GM19397 (cell line): ENCODE results near the gene STAT5B.
A peak's percentile ranks its signal among the peaks of the same experiment; 100 is the strongest.

Experiments
- ATAC-seq: cut with Tn5 transposase; IDR thresholded peaks from one replicate; pipeline ENCODE4 v1.9.1; 2021; ENCODE audit warnings: mild to moderate bottlenecking, moderate library complexity; ENCODE audit not compliant: unreplicated experiment

STAT5B gene

GRCh38 chr17:42180922-42181850, 95.0 kb downstream of the STAT5B start, which contains the start of gene KCNH4:
KCNH4 (minus strand) TSS chr17:42181142; CDS start chr17:42180945, 197 bp downstream.
- ATAC-seq = peak; percentile 41

DNA sequence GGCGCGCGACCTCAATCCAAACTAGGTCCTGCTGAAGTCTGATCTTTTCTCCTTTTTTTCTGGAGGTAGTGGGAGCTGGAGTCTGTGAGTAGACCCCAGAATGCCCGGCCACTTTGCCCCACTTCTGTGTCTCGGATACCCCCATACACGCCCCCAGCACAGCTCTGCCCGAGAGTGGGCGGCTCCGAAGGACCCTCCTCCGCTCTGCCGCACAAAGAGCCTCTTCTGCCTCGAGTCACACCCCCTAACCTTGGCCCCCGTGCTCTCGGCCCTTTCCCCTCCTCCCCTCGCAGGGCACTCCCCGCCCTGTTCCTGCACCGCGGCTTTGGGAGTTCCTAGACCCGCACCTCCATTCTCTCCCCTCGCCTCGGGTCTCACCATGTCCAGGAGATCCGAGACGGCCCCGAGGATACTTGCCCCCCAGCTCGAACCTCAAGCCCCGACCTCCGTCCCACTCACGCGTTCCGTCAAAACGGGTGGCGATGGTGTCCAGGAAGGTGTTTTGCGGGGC, 95.7 kb downstream of the STAT5B start:
- no peak for ATAC-seq

DNA sequence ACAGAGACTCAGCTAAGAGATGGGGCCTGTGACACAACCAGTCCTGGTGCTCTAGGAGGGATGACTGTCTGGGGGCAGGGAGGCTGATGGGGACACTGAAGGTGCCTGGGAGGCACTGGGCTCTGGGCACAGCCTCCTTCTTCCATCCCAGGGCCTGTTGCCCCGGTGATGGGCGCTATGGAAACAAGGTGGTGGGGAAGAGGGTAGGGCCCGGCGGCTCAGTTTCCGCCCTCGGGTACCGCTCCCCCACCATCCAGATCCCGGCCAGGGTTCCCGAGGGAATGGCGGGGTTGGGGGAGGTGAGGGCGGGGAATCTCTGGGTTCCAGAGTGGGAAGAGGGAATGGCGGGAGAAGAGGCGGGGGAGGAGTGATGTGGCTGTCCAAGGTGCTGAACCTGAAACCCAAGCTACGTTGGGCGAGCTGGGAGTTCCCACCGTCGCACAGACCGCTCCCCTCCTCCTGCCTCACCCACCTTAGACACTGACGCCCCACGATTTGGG, 96.2 kb downstream of the STAT5B start:
- ATAC-seq = no peak

GRCh38 chr17:42179335-42179734, 96.9 kb downstream of the STAT5B start:
- ATAC-seq = no peak

- no peak for ATAC-seq
Measured at GRCh38 chr17:42178817-42179216, 97.4 kb downstream of the STAT5B start.

GRCh38 chr17:42177684-42178083, 98.5 kb downstream of the STAT5B start:
- ATAC-seq = no peak

DNA sequence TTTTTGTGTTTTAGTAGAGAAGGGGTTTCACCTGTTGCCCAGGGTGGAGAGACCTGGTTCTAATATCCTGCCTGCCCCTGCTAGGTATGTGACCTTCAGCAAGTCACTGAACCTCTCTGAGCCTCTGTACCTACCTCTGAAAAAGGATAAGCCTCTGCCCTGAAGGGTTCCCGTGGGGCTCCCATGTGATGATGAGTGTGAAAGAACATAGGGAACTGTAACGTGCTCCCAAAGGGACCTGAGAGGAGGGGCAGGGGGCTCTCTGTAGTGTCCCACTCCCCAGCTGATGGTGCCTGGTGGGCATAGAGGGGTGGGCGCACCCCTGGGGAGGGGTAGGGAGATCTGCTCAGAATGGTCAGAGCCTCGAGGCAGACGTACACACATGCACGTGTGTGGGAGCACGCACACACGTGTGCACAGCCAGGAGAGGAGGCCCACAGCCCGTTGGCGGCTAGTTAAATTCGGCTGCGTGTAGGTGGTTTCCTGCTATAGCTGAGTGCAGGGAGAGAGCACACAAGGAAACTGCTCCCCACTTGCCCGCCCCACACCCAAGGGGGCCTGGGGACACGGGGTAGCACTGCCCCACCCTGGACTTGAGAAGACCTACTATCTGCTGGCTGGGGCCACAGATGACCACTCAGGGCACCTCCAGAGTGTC, 101.9 kb downstream of the STAT5B start:
- no peak for ATAC-seq

DNA sequence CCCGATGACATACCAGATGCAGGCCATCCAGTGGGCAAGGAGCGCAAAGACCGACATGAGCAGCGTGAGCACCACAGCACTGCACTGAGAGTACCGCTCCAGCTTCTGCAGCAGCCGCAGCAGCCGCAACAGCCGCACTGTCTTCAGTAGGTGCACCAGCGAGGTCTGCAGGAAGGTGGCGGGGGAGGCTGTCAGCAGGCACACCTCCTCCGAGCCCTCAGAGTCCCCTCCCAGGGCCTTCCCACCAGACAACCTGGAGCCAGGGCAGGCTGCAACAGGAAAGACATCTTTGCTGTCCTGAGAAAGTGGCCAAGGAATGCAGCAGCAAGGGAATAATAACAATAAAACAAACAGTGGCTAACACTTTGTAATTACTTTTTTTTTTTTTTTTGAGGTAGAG, 104.4 kb downstream of the STAT5B start:
- no peak for ATAC-seq

DNA sequence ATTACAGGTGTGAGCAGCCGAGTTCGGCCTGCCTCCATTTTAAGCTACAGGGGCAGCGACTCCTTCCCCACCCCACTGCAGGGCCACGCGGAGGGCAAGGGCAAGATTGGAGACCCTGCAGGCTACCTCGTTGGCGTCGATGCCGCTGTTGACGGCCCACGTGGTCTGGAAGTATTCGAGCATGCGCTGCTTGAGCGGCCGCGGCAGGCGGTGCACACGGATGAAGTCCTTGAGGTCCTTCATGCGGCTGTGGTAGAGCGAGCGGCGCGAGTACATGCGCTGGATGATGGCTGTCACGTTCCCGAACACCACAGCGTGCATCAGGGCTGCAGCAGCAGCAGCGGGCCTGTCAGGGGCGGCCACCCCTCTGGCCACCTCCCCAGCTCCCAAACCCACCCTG, 106.8 kb downstream of the STAT5B start:
- ATAC-seq = no peak

- ATAC-seq = no peak
Measured at GRCh38 chr17:42167807-42168206, 108.4 kb downstream of the STAT5B start.

- ATAC-seq = no peak
Measured at GRCh38 chr17:42166196-42166763, 109.9 kb downstream of the STAT5B start.

DNA sequence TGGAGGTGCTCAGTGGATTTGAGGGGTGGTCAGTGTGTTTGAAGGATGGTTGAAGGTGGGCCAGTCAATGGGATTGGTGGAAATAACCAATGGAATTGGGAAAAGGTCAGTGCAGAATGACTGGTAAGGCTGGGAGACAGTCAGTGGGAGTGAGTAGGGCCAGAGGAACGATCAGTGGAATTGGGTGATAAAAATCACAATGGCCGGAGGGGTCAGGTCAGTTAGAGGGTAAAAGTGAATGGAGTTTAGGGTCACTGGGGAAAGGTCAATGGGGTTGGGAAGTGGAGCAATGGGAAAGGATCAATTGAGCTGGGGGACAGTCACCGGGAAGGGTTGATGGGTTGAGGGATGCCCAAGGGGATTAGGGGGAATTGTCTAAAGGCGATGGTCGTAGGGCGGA, 110.4 kb downstream of the STAT5B start:
- ATAC-seq = no peak

DNA sequence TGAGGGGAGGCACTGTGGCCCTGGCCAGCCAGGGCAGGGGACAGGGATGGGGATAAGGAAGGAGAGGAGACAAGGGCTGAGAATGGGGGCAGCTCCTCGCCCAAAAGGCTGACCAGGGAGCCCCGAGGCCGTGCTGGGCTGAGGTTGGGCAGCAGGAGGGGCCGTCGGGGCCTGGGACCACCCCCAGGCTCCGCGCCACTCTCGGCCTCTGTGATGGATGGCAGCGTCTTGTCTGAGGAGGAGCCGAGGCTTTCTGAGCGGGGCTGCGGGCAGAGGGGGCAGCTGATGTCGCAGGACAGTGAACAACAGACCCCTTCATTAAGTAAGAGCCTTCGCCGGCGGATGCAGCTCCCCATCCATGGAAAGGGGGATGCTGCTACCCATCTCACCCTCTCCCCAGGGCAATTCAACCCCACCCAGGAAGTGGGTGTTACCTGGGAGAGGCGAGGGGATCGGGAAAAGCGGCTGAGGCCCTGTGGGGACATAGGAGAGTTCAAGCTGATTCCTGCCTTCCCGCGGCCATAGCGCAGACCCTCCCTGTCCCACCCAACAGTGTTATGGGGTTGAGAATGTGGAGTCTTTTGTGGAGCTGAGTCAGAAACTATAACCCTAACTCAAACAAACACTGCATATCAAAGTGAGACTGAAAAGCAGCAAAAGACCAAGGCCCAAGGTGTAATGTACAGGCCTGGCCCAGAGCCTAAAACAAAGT, 112.3 kb downstream of the STAT5B start:
- ATAC-seq = no peak

GRCh38 chr17:42163113-42163512, 113.1 kb downstream of the STAT5B start:
- no peak for ATAC-seq

DNA sequence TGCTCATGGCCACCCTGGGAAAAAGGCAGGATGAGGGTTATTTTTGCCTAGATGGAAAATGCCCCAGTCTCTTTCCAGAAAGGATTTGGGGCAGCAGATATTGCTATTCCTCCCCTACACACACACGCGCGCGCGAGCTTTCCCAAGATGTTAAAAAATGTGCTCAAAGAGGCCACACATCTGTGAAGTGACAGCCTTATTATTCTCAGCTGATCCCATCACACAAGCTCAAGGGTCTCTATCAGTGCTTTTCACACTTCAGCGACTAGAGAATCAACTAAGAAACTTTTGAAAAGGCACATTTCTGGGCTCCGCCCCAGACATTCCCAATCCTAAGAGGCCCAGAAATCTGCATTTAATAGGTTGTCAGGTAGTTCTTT, 115.7 kb downstream of the STAT5B start:
- ATAC-seq = no peak

GRCh38 chr17:42159796-42160530, 116.2 kb downstream of the STAT5B start:
- ATAC-seq = no peak

DNA sequence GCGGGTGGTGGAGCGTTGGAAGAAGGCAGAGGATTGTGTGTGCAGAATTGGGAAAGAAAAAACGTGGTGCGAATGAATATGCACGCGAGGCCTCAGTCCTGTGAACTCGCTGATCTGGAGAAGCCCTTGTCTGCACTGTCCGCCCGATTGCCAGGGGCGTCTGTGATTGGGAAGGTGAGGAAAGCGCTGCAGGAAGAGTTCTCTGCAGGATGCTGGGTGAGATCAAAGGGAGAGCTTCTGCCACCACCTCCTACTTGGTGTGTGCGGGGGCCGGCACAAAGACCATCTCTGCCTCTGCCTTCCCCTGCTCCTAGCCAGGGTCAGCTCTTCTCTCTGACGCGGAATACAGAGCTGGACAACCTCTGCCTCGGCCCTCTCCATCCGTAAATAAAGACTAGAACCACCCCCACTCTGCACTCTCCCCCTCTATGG, 120.6 kb downstream of the STAT5B start:
- ATAC-seq = no peak

DNA sequence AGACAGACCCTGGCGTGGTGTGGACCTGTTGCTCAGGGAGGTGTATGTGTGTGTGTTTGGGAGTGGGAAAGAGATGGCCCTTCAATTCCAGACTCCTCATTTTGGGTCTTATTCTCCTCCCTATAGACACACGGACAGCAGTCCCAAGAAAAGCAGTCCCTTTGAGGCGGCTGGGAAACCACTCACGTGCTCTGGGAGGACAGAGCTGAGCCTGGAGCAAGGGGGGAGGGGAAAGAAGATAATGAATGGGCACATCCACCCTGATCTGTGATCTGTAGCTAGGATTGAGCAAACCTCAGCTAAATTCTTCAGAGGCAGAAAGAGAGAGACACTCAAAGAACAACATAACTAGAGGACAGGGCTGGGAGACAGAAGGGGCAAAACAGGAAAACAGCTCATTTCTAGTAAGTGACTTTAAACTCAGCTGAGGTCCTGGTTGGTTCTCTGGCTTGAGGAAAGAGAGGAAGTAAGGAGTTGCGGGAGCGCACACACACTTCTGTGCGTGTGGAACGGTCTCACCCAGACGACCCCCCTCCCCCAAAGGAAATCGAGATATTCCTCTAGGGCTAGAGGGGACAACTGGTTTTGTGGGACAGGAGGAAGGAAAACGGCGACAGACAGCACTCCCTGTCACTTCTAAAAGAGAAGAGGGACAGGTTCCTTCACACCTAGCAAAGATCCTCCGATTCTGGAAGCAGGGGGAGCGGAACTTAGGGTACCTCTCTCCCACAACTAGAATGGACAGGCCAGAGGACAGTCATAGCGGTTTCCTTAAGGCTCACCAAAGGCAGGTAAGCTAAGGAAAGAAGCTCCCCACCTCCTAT, 122.1 kb downstream of the STAT5B start:
- no peak for ATAC-seq
